ENCODE data around the gene MRPL47. TPM values are rescaled to one million over a fixed set of nuclear protein-coding genes. Genes with fewer than 3 reads are reported as not detected.

Gene MRPL47
- total and polyA plus RNA-seq, 9 of the 15 experiments (the other 6 are each of a cell fraction or from before 2014, with no cell fraction given), result 101 to 437 (median 141) TPM

- Histone ChIP-seq H4K20me1 (replicated peaks; ENCODE audit: control insufficient read depth, insufficient read depth, low read length) (no peaks in the 10 kb centered on the region), H3K9me3 (replicated peaks; ENCODE audit: control insufficient read depth, insufficient read depth, low read depth, low read length) (no peaks in the 10 kb centered on the region), H3K36me3 (ENCODE audit: control insufficient read depth, insufficient read depth, low read length) (peaks cover 84% of the 10 kb centered on the region), H3K9ac (ENCODE audit: insufficient read depth in 1 of 2, low read depth in 2 of 2, low read length in 2 of 2) (no peak overlapping the region), H3K27ac (ENCODE audit: extremely low read depth, low read depth, low read length) (no peak overlapping the region), H3K4me3 (no peak overlapping the region), H3K27me3 (ENCODE audit: control insufficient read depth in 2 of 2, insufficient read depth in 2 of 2, low read length in 2 of 2) (no peaks in the 10 kb centered on the region), H3K9me1 (ENCODE audit: control insufficient read depth, insufficient read depth, low read length) (no peaks in the 10 kb centered on the region), H3K4me2 (ENCODE audit: insufficient read depth, low read length) (no peak overlapping the region), H3K4me1 (replicated peaks in 1 of 2; ENCODE audit: control insufficient read depth in 2 of 2, insufficient read depth in 2 of 2, low read length in 2 of 2) (peaks cover 0 to 4% of the 10 kb centered on the region in 2 experiments; a peak in 1 of 5 replicates), H3K79me2 (ENCODE audit: control insufficient read depth, insufficient read depth, low read length) (peaks cover 39% of the 10 kb centered on the region), H2AFZ (ENCODE audit: low read depth, low read length) (no peak overlapping the region)
- no peak for ATAC-seq
- intact Hi-C loops (cut with micrococcal nuclease), result no loop called here
- no peak for FAIRE-seq
- ChIA-PET CTCF (ENCODE audit: low intra/inter-chr PET ratio) (no interaction called here), POLR2A (no interaction called here)
- in situ Hi-C loops (cut with MboI), result no loop called here
- no peak for TF ChIP-seq ETS2 (tag; IDR thresholded peaks at IDR 0.05; ENCODE audit: borderline replicate concordance, poor library complexity, severe bottlenecking)
- TF ChIP-seq CBX3 (IDR thresholded peaks at IDR 0.05; ENCODE audit: borderline replicate concordance in 1 of 2, low read length in 2 of 2), result no peak
- TF ChIP-seq ZNF165 (CRISPR knock-in tag; IDR thresholded peaks at IDR 0.05; ENCODE audit: borderline replicate concordance), result no peak
- TF ChIP-seq, protein P1, sequence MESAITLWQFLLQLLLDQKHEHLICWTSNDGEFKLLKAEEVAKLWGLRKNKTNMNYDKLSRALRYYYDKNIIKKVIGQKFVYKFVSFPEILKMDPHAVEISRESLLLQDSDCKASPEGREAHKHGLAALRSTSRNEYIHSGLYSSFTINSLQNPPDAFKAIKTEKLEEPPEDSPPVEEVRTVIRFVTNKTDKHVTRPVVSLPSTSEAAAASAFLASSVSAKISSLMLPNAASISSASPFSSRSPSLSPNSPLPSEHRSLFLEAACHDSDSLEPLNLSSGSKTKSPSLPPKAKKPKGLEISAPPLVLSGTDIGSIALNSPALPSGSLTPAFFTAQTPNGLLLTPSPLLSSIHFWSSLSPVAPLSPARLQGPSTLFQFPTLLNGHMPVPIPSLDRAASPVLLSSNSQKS (CRISPR knock-in tag; IDR thresholded peaks at IDR 0.05), result no peak
- TF ChIP-seq RBM22 (IDR thresholded peaks at IDR 0.05; ENCODE audit: low read depth, low read length, poor library complexity, severe bottlenecking), result no peak
- TF ChIP-seq ZNF239 (CRISPR knock-in tag; IDR thresholded peaks at IDR 0.05), result no peak
- 86% methylated on average over 4 of the region's 4 CpGs for WGBS (ENCODE audit: insufficient coverage, low coverage, missing lambda C conversion rate)
- DNase-seq (ENCODE audit: extremely low read depth in 1 of 4, low spot score in 3 of 4), result no peak
- no TSS peak for BruUV-seq (replicated peaks)
These were observed 4.9 kb downstream of the MRPL47 start for GRCh38 chr3:179599531-179599930.
